Type B pancreatic cell (in vitro differentiated cells): ENCODE results near the gene PPP2R5C. TPM values are rescaled to one million over a fixed set of nuclear protein-coding genes. Genes with fewer than 3 reads are reported as not detected.

Source experiments
- DNase-seq: peaks from one replicate; pipeline ENCODE4 v3.0.0; 2021; ENCODE audit warnings: mixed read lengths; ENCODE audit not compliant: unreplicated experiment; ENCODE audit errors: extremely low spot score
- H3K27ac Mint-ChIP-seq: 2 replicates; pipeline ENCODE4 v1.8.0; 2021; ENCODE audit warnings: mild to moderate bottlenecking, mixed read lengths
- H3K27me3 Mint-ChIP-seq: 2 replicates; pipeline ENCODE4 v1.8.0; 2021; ENCODE audit warnings: mixed read lengths
- H3K36me3 Mint-ChIP-seq: 2 replicates; pipeline ENCODE4 v1.8.0; 2021; ENCODE audit warnings: mixed read lengths
- H3K4me1 Mint-ChIP-seq: one replicate; pipeline ENCODE4 v1.8.0; 2021; ENCODE audit warnings: mixed read lengths; ENCODE audit not compliant: unreplicated experiment
- H3K4me3 Mint-ChIP-seq: 2 replicates; pipeline ENCODE4 v1.8.0; 2021; ENCODE audit warnings: mild to moderate bottlenecking, mixed read lengths
- H3K9me3 Mint-ChIP-seq: 2 replicates; pipeline ENCODE4 v1.8.0; 2021; ENCODE audit warnings: mixed read lengths
- total RNA-seq: library from RNA; stranded (reverse); gene quantifications from 2 replicates; pipeline ENCODE4 v1.2.1, GENCODE V29; 2021; ENCODE audit warnings: low replicate concordance
- TF ChIP-seq, protein P1 (sequence below): fragments of 200-600 bp; sonication (generic); conservative IDR thresholded peaks from 2 replicates; pipeline ENCODE4 v1.5.0; 2021; ENCODE audit warnings: antibody characterized with exemption, mild to moderate bottlenecking

The PPP2R5C gene
- total RNA-seq, 1 donor from 2014 or later = 99.8 TPM

DNA sequence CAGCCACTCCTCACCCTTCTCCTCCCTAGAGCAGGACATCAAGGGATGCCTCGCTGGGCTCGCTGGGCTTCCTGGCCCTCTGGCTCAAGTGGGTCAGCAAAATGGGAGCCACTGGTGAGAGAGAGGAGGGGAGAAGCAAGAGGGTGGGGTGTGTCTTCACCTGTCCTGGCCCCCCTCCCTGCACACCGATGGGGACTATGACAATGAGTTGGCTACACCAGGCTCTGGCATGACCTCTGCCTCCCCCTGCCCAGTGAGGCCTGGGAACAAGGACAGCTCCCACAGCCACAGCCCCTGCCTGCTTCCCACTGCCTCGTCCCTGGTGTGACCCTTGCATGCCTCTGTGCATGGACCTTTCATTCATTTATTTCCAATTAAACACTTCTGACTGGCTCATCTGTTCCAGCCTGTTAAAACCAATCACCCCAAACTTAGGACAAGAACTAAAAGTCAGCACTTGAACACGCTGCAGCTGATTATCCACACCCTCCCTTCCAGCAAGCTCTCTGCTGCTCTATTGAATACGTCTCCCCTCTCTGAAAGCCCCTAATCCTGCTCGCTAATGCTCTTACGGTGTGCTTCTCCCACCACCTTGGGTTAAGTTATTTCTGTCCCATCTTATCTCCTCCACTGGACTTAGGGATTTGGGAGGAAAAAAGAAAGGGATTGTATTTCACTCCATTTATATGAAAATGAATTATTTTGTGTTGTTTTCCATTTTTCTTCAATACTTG is 5.8 kb upstream of the PPP2R5C start:
- H3K9me3 Mint-ChIP-seq = no peaks in the 10 kb centered on the region
- peaks cover 73% of the 10 kb centered on the region for H3K27me3 Mint-ChIP-seq
- no peaks in the 10 kb centered on the region for H3K36me3 Mint-ChIP-seq
- no peaks in the 10 kb centered on the region for H3K4me1 Mint-ChIP-seq
- no peak overlapping the region for H3K4me3 Mint-ChIP-seq
- no peak for DNase-seq
- TF ChIP-seq, protein P1, sequence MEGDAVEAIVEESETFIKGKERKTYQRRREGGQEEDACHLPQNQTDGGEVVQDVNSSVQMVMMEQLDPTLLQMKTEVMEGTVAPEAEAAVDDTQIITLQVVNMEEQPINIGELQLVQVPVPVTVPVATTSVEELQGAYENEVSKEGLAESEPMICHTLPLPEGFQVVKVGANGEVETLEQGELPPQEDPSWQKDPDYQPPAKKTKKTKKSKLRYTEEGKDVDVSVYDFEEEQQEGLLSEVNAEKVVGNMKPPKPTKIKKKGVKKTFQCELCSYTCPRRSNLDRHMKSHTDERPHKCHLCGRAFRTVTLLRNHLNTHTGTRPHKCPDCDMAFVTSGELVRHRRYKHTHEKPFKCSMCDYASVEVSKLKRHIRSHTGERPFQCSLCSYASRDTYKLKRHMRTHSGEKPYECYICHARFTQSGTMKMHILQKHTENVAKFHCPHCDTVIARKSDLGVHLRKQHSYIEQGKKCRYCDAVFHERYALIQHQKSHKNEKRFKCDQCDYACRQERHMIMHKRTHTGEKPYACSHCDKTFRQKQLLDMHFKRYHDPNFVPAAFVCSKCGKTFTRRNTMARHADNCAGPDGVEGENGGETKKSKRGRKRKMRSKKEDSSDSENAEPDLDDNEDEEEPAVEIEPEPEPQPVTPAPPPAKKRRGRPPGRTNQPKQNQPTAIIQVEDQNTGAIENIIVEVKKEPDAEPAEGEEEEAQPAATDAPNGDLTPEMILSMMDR = no peak
- H3K27ac Mint-ChIP-seq = no peak overlapping the region

DNA sequence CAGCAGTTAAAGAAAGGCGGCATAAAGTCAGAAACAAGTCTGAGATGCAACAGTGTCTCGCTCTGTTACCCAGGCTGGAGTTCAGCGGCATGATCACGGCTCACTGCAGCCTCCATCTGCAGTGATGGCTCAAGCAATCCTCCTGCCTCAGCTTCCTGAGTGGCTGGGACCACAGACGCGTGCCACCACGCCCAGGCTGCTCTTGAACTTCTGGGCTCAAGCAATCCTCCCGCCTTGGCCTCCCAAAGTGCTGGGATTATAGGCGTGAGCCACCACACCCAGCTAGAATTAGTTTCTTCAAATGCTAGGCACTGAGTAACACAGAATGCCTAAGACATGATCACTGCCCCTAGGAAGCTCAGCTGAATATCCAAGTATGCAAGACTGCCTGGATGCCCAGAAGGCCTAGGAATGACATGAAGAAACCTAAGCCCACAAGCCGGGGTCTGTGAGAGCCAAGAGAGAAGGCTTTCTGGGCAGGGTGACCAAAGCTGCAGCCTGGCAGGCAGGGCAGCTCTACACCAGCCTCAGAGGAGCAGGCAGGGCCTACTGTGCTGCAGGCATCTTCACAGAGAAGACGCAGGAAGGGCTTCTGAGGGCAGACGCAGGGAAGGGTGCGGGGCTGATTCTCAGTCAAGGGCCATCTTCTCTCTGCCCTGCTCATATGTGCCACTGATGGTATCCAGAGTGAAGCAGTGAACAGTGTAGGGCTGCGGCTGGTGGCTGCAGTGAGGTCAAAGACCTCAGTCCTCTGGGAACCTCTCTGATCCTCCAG is 4.3 kb upstream of the PPP2R5C start:
- H3K27ac Mint-ChIP-seq = no peak overlapping the region
- H3K4me1 Mint-ChIP-seq = no peaks in the 10 kb centered on the region

DNA sequence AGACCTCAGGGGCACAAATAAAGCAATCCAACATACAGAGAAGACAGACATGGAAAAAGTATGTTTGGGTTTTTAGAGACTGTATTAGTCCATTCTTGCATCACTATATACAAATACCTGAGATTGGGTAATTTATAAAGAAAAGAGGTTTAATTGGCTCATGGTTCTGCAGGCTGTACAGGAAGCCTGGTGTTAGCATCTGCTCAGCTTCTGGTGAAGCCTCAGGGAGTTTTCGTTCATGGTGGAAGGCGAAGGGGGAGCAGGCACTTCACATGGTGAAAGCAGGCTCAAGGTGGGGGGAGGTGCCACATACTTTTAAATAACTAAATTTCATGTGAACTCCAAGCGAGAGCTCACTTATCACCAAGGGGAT is 3.7 kb upstream of the PPP2R5C start:
- no peaks in the 10 kb centered on the region for H3K36me3 Mint-ChIP-seq
- no peaks in the 10 kb centered on the region for H3K4me1 Mint-ChIP-seq
- no peak overlapping the region for H3K4me3 Mint-ChIP-seq
- TF ChIP-seq, protein P1 = no peak
- no peaks in the 10 kb centered on the region for H3K9me3 Mint-ChIP-seq
- H3K27me3 Mint-ChIP-seq = peaks cover 52% of the 10 kb centered on the region
- no peak for DNase-seq
- no peak overlapping the region for H3K27ac Mint-ChIP-seq

More for the DNA sequence above, 4.3 kb upstream of the PPP2R5C start:
- DNase-seq = no peak
- Mint-ChIP-seq H3K27me3 (peaks cover 58% of the 10 kb centered on the region), H3K9me3 (no peaks in the 10 kb centered on the region), H3K4me3 (no peak overlapping the region), H3K36me3 (no peaks in the 10 kb centered on the region)
- TF ChIP-seq, protein P1 = no peak

DNA sequence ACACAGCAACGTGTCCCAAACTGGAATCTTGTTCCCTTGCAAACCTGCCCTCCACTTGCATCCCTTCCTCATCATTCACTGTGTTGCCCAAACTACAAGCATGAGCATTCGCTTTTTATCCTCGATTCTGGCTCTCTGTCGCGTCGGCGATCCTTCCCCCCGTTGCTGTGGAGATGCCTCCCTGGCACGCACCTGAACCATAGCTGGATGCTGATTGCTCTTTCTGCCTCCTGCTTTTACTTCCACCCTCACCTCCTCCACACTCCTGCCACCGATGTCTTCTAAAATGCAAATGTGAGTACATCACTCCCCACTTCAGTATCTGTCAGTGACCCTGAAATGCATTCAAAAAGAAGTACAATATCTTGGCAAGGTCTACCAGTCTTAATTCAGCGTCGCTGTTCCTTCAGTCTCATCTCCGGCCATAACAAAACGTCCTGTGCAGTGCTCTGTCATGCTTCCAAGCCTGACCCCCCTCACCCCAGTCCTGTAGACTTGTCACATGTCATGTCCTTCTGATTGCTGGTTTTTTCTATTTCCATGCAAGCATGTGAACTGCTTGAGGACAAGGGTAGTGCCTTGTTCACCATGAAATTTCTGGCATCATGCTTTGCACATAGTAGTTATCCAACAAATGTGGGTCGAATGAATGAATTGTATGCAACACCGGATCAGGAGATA is 2.5 kb upstream of the PPP2R5C start:
- DNase-seq = no peak
- H3K4me1 Mint-ChIP-seq = no peaks in the 10 kb centered on the region
- peaks cover 43% of the 10 kb centered on the region for H3K27me3 Mint-ChIP-seq
- no peak overlapping the region for H3K4me3 Mint-ChIP-seq
- no peak overlapping the region for H3K27ac Mint-ChIP-seq
- TF ChIP-seq, protein P1 = no peak
- no peaks in the 10 kb centered on the region for H3K9me3 Mint-ChIP-seq
- peaks cover 4% of the 10 kb centered on the region for H3K36me3 Mint-ChIP-seq

DNA sequence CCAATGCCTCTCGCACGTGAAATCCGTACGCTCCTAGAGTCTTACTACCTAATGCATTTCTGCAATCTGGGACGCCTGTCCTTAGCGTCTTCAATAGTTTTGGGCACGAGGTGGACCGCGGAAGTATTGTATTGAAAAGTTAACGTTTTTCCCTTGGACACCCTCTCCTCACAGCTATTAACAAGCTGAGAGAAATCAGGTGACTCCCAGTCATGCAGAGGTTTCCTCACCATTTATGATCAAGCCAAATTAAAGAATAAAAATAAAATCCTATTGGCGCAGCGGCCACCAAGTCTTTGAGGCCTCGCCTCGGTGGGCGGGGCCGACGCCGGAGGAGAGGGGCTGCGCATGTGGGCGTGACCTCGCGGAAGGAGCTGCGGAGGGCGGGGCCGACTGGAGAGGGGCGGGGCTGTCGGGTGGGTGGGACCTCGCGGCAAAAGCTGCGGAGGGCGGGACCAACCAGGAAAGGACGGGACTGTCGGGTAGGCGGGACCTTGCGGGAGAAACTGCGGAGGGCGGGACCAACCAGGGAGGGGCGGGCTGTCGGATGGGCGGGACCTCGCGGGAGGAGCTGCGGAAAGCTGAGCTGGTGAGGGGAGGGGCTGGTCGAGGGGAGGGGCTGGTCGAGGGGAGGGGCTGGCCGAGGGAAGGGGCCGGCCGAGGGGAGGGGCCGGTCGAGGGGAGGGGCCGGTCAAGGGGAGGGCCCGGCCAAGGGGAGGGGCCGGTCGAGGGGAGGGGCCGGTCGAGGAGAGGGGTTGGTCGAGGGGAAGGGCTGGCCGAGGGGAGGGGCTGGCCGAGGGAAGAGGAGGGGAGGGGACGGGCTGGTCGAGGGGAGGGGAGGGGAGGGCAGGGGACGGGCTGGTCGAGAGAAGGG is 1.1 kb upstream of the PPP2R5C start:
- Mint-ChIP-seq H3K27ac (peak overlapping the region; percentile 34), H3K27me3 (peaks cover 31% of the 10 kb centered on the region), H3K4me3 (peak overlapping the region; percentile 75), H3K9me3 (no peaks in the 10 kb centered on the region), H3K36me3 (peaks cover 5% of the 10 kb centered on the region), H3K4me1 (no peaks in the 10 kb centered on the region)
- DNase-seq = peak; percentile 97
- TF ChIP-seq, protein P1 = no peak
